ENCODE results near the gene CYP27B1.

DNA sequence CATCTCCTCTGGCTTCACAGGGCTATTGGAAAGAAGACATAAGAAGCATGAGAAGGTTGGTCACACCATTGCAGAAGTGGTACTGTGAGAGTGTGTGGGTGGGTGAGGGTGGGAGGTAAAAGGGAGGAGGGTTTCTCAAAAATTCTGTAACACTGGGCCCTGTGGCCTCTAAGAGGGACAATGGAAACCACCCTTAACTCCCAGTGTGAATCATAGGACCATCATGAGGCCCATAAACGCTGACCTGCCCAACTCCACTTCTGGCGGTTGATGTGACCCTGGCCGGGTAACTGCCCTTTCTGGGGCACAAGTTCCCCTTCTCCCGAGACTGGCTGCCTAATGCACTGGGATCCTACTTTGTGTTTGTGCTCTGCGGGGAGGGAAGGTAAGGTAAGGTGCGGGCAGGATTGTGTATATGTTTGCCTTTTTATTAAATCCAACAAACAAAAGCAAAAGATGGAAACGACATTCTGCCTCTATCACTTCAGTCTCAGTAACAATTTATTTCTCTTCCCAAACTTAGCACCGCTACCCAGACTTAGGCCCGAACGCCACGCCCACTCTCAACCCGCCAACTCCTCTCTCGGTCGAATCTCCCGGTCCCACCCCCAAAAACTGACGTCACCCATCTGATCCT is 4.5 kb upstream of the CYP27B1 start:
- TF ChIP-seq, protein P1, sequence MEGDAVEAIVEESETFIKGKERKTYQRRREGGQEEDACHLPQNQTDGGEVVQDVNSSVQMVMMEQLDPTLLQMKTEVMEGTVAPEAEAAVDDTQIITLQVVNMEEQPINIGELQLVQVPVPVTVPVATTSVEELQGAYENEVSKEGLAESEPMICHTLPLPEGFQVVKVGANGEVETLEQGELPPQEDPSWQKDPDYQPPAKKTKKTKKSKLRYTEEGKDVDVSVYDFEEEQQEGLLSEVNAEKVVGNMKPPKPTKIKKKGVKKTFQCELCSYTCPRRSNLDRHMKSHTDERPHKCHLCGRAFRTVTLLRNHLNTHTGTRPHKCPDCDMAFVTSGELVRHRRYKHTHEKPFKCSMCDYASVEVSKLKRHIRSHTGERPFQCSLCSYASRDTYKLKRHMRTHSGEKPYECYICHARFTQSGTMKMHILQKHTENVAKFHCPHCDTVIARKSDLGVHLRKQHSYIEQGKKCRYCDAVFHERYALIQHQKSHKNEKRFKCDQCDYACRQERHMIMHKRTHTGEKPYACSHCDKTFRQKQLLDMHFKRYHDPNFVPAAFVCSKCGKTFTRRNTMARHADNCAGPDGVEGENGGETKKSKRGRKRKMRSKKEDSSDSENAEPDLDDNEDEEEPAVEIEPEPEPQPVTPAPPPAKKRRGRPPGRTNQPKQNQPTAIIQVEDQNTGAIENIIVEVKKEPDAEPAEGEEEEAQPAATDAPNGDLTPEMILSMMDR (IDR thresholded peaks at IDR 0.05; ENCODE audit: low read depth, low read length, missing input control) = no peak
- TF ChIP-seq, protein P2, sequence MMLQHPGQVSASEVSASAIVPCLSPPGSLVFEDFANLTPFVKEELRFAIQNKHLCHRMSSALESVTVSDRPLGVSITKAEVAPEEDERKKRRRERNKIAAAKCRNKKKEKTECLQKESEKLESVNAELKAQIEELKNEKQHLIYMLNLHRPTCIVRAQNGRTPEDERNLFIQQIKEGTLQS (IDR thresholded peaks at IDR 0.05) = no peak
- TF ChIP-seq RAD21 (IDR thresholded peaks at IDR 0.05) = no peak
- TF ChIP-seq MAX (IDR thresholded peaks at IDR 0.05) = no peak

All from liver (tissue), 3 donors.